Measurements from ENCODE around the gene MOB2. TPM values are rescaled to one million over a fixed set of nuclear protein-coding genes. Genes with fewer than 3 reads are reported as not detected.

The MOB2 gene
- total and polyA plus RNA-seq, 9 of the 15 experiments (the other 6 are each of a cell fraction or from before 2014, with no cell fraction given), result 0.17 to 36.8 (median 19.2) TPM

- no peak for FAIRE-seq
- Histone ChIP-seq H3K9me1 (ENCODE audit: control insufficient read depth, insufficient read depth, low read length) (no peaks in the 10 kb centered on the region), H3K9me3 (replicated peaks; ENCODE audit: control insufficient read depth, insufficient read depth, low read depth, low read length) (no peaks in the 10 kb centered on the region), H3K79me2 (ENCODE audit: control insufficient read depth, insufficient read depth, low read length) (no peaks in the 10 kb centered on the region), H3K4me2 (ENCODE audit: insufficient read depth, low read length) (no peak overlapping the region), H4K20me1 (replicated peaks; ENCODE audit: control insufficient read depth, insufficient read depth, low read length) (peaks cover 8% of the 10 kb centered on the region), H3K9ac (ENCODE audit: insufficient read depth in 1 of 2, low read depth in 2 of 2, low read length in 2 of 2) (no peak overlapping the region), H3K4me1 (replicated peaks in 1 of 2; ENCODE audit: control insufficient read depth in 2 of 2, insufficient read depth in 2 of 2, low read length in 2 of 2) (peaks cover 0 to 64% of the 10 kb centered on the region in 2 experiments; a peak in 2 of 5 replicates), H3K36me3 (ENCODE audit: control insufficient read depth, insufficient read depth, low read length) (no peaks in the 10 kb centered on the region), H3K4me3 (no peak overlapping the region), H3K27me3 (ENCODE audit: control insufficient read depth in 2 of 2, insufficient read depth in 2 of 2, low read length in 2 of 2) (peaks cover 0 to 8% of the 10 kb centered on the region in 2 experiments; a peak in 1 of 5 replicates), H2AFZ (ENCODE audit: low read depth, low read length) (no peak overlapping the region), H3K27ac (ENCODE audit: extremely low read depth, low read depth, low read length) (no peak overlapping the region)
- intact Hi-C loops (cut with micrococcal nuclease), result loop anchor here (10.0 kb wide), 1 partner anchor 115 kb away; the partner anchor contains the start of gene DUSP8
- 51% methylated on average over 13 of the region's 29 CpGs for WGBS (ENCODE audit: insufficient coverage, low coverage, missing lambda C conversion rate)
- BruUV-seq (replicated peaks), result no TSS peak
- POLR2A ChIA-PET, result interaction anchor here (0.6 kb wide), 1 partner anchor 669 kb away, joined by 4 read pairs; no protein-coding TSS in a partner anchor
- no peak for TF ChIP-seq TCF7L2 (IDR thresholded peaks at IDR 0.05; ENCODE audit: low read depth, low read length)
- in situ Hi-C loops (cut with MboI), result no loop called here
- CTCF ChIA-PET (ENCODE audit: low intra/inter-chr PET ratio), result no interaction called here
- no peak for DNase-seq (ENCODE audit: extremely low read depth in 1 of 4, low spot score in 3 of 4)
- no peak for ATAC-seq
These were observed 26.7 kb downstream of the MOB2 start for GRCh38 chr11:1459764-1460395.

- no peak; the same call in 2 of the 3 replicates for ATAC-seq
- Histone ChIP-seq H3K27me3 (ENCODE audit: control insufficient read depth in 2 of 2, insufficient read depth in 2 of 2, low read length in 2 of 2) (peaks cover 0 to 15% of the 10 kb centered on the region in 2 experiments; a peak in 2 of 5 replicates), H3K9me1 (ENCODE audit: control insufficient read depth, insufficient read depth, low read length) (no peaks in the 10 kb centered on the region), H2AFZ (ENCODE audit: low read depth, low read length) (no peak overlapping the region), H3K9me3 (replicated peaks; ENCODE audit: control insufficient read depth, insufficient read depth, low read depth, low read length) (no peaks in the 10 kb centered on the region), H3K4me3 (no peak overlapping the region), H4K20me1 (replicated peaks; ENCODE audit: control insufficient read depth, insufficient read depth, low read length) (peaks cover 14% of the 10 kb centered on the region), H3K9ac (ENCODE audit: insufficient read depth in 1 of 2, low read depth in 2 of 2, low read length in 2 of 2) (no peak overlapping the region), H3K36me3 (ENCODE audit: control insufficient read depth, insufficient read depth, low read length) (no peaks in the 10 kb centered on the region), H3K4me1 (replicated peaks in 1 of 2; ENCODE audit: control insufficient read depth in 2 of 2, insufficient read depth in 2 of 2, low read length in 2 of 2) (peaks cover 0 to 70% of the 10 kb centered on the region in 2 experiments; a peak in 2 of 5 replicates), H3K4me2 (ENCODE audit: insufficient read depth, low read length) (no peak overlapping the region), H3K79me2 (ENCODE audit: control insufficient read depth, insufficient read depth, low read length) (no peaks in the 10 kb centered on the region), H3K27ac (ENCODE audit: extremely low read depth, low read depth, low read length) (no peak overlapping the region)
- BruUV-seq (replicated peaks), result no TSS peak
- TF ChIP-seq HLTF (IDR thresholded peaks at IDR 0.05) (no peak), MITF (IDR thresholded peaks at IDR 0.05) (no peak), RAD21 (CRISPR knock-in tag; conservative IDR thresholded peaks at IDR 0.05 in 1 of 2, IDR thresholded peaks at IDR 0.05 in 1 of 2) (no peak), ZSCAN32 (CRISPR knock-in tag; IDR thresholded peaks at IDR 0.05) (no peak), CBFA2T2 (conservative IDR thresholded peaks at IDR 0.05) (no peak), ADNP (tag; IDR thresholded peaks at IDR 0.05) (no peak), HNRNPLL (IDR thresholded peaks at IDR 0.05; ENCODE audit: low read depth, low read length, poor library complexity, severe bottlenecking) (no peak)
- 36% methylated on average over 10 of the region's 14 CpGs for WGBS (ENCODE audit: insufficient coverage, low coverage, missing lambda C conversion rate)
- in situ Hi-C loops (cut with MboI) (no loop called here), intact Hi-C loops (cut with micrococcal nuclease) (loop anchor here (10.0 kb wide), 1 partner anchor 116 kb away; the partner anchor contains the start of gene DUSP8)
- POLR2A ChIA-PET, result interaction anchor here (0.6 kb wide), 1 partner anchor 670 kb away, joined by 4 read pairs; no protein-coding TSS in a partner anchor
- no peak for DNase-seq (ENCODE audit: extremely low read depth in 1 of 4, low spot score in 3 of 4)
- FAIRE-seq, result no peak
- CTCF ChIA-PET (ENCODE audit: low intra/inter-chr PET ratio), result interaction anchor here (0.5 to 0.7 kb wide), 2 partner anchors 928 to 1117 kb away, joined by 3 read pairs; no protein-coding TSS in a partner anchor
These were observed 27.4 kb downstream of the MOB2 start for GRCh38 chr11:1459219-1459575.
